ENCODE measurements around the gene TANC1. TPM values are rescaled to one million over a fixed set of nuclear protein-coding genes. Genes with fewer than 3 reads are reported as not detected.

The TANC1 gene
- total RNA-seq, 1 donor from 2014 or later: not detected

- Mint-ChIP-seq H3K4me3 (no peak overlapping the region), H3K36me3 (ENCODE audit: low read depth) (peaks cover 43% of the 10 kb centered on the region), H3K4me1 (peaks cover 15% of the 10 kb centered on the region), H3K27me3 (no peaks in the 10 kb centered on the region), H3K9me3 (no peaks in the 10 kb centered on the region), H3K27ac (no peak overlapping the region)
- no peak for ATAC-seq (ENCODE audit: low read depth)
- TF ChIP-seq CTCF (IDR thresholded peaks at IDR 0.05): no peak
- ChIA-PET POLR2A (no interaction called here), CTCF (no interaction called here)
- DNase-seq: no peak
- intact Hi-C loops (cut with micrococcal nuclease): no loop called here
These were observed 284.5 kb downstream of the TANC1 start for GRCh38 chr2:159252905-159253304.

GRCh38 chr2:159256159-159256558 is 287.7 kb downstream of the TANC1 start:
- no peaks in the 10 kb centered on the region for H3K9me3 Mint-ChIP-seq
- no peak for TF ChIP-seq CTCF (IDR thresholded peaks at IDR 0.05)
- H3K4me3 Mint-ChIP-seq: no peak overlapping the region
- no peak overlapping the region for H3K27ac Mint-ChIP-seq
- DNase-seq (no peak), ATAC-seq (ENCODE audit: low read depth) (no peak)
- POLR2A ChIA-PET: no interaction called here
- CTCF ChIA-PET: no interaction called here
- no peaks in the 10 kb centered on the region for H3K4me1 Mint-ChIP-seq
- intact Hi-C loops (cut with micrococcal nuclease): no loop called here
- H3K27me3 Mint-ChIP-seq: no peaks in the 10 kb centered on the region
- peaks cover 49% of the 10 kb centered on the region for H3K36me3 Mint-ChIP-seq (ENCODE audit: low read depth)

GRCh38 chr2:159262226-159262625 is 293.8 kb downstream of the TANC1 start:
- no peaks in the 10 kb centered on the region for H3K27me3 Mint-ChIP-seq
- no peaks in the 10 kb centered on the region for H3K4me1 Mint-ChIP-seq
- ChIA-PET CTCF (no interaction called here), POLR2A (no interaction called here)
- no peak for TF ChIP-seq CTCF (IDR thresholded peaks at IDR 0.05)
- DNase-seq: no peak
- intact Hi-C loops (cut with micrococcal nuclease): no loop called here
- no peaks in the 10 kb centered on the region for H3K9me3 Mint-ChIP-seq
- H3K4me3 Mint-ChIP-seq: no peak overlapping the region
- H3K36me3 Mint-ChIP-seq (ENCODE audit: low read depth): peaks cover 44% of the 10 kb centered on the region
- H3K27ac Mint-ChIP-seq: no peak overlapping the region
- ATAC-seq (ENCODE audit: low read depth): no peak

- no peak for ATAC-seq (ENCODE audit: low read depth)
- CTCF ChIA-PET: no interaction called here
- no peak overlapping the region for H3K27ac Mint-ChIP-seq
These were observed 294.5 kb downstream of the TANC1 start for GRCh38 chr2:159262904-159263303.

GRCh38 chr2:159265171-159265576 is 296.7 kb downstream of the TANC1 start:
- intact Hi-C loops (cut with micrococcal nuclease): no loop called here
- no peak for ATAC-seq (ENCODE audit: low read depth)
- Mint-ChIP-seq H3K27me3 (no peaks in the 10 kb centered on the region), H3K4me3 (no peak overlapping the region), H3K4me1 (no peaks in the 10 kb centered on the region), H3K9me3 (no peaks in the 10 kb centered on the region), H3K27ac (no peak overlapping the region), H3K36me3 (ENCODE audit: low read depth) (peaks cover 49% of the 10 kb centered on the region)
- POLR2A ChIA-PET: no interaction called here
- no peak for DNase-seq
- TF ChIP-seq CTCF (IDR thresholded peaks at IDR 0.05): no peak
- CTCF ChIA-PET: no interaction called here

More at GRCh38 chr2:159262904-159263303, 294.5 kb downstream of the TANC1 start:
- no peak for TF ChIP-seq CTCF (IDR thresholded peaks at IDR 0.05)
- peaks cover 44% of the 10 kb centered on the region for H3K36me3 Mint-ChIP-seq (ENCODE audit: low read depth)
- H3K4me1 Mint-ChIP-seq: no peaks in the 10 kb centered on the region
- no peaks in the 10 kb centered on the region for H3K9me3 Mint-ChIP-seq
- DNase-seq: no peak
- intact Hi-C loops (cut with micrococcal nuclease): no loop called here
- H3K27me3 Mint-ChIP-seq: no peaks in the 10 kb centered on the region
- H3K4me3 Mint-ChIP-seq: no peak overlapping the region
- POLR2A ChIA-PET: no interaction called here

Data from activated B cell treated with CpG ODN at 0.5 μM for 24 hours (primary cell).